ENCODE results near the gene SIN3A. TPM values are rescaled to one million over a fixed set of nuclear protein-coding genes. Genes with fewer than 3 reads are reported as not detected.

The SIN3A gene
- total RNA-seq, 2 donors from 2014 or later: 16.0 to 25.5 TPM

DNA sequence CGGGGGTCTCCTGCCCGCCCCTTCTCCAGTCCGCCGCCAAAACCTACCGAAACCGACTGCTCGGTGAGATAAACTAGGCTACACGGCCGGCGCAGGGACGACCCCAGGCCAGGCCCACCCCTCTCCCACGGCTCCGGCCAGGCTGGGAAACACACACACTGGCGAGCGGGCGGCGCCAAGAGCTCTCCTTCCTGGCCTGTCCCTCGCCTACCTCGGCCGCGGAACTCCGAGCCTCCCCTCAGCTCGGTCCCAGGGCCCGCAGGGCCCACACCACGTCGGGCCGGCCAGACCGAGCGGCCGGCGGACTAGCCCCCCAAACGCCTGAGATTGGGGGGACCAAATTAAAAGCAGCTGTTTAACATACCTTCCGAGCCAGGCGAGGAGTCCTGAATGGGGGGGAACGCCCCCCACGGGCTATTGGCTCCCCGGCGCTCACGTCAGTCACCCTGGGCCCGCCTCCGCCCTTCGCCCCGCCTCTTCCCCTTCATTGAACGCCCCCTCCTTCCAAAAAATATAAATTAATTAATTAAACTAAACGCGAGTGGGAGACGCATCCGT is 4.0 kb upstream of the SIN3A start:
- TF ChIP-seq, protein P1, sequence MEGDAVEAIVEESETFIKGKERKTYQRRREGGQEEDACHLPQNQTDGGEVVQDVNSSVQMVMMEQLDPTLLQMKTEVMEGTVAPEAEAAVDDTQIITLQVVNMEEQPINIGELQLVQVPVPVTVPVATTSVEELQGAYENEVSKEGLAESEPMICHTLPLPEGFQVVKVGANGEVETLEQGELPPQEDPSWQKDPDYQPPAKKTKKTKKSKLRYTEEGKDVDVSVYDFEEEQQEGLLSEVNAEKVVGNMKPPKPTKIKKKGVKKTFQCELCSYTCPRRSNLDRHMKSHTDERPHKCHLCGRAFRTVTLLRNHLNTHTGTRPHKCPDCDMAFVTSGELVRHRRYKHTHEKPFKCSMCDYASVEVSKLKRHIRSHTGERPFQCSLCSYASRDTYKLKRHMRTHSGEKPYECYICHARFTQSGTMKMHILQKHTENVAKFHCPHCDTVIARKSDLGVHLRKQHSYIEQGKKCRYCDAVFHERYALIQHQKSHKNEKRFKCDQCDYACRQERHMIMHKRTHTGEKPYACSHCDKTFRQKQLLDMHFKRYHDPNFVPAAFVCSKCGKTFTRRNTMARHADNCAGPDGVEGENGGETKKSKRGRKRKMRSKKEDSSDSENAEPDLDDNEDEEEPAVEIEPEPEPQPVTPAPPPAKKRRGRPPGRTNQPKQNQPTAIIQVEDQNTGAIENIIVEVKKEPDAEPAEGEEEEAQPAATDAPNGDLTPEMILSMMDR (IDR thresholded peaks at IDR 0.05): no peak
- H3K36me3 ChIP-seq: no peaks in the 10 kb centered on the region
- H3K9me3 ChIP-seq: no peaks in the 10 kb centered on the region
- peak; percentile 90 for DNase-seq (ENCODE audit: low spot score)
- H3K27me3 ChIP-seq: no peaks in the 10 kb centered on the region
- peak overlapping the region; percentile 100 for H3K27ac ChIP-seq
- H3K4me1 ChIP-seq: peaks cover 0 to 21% of the 10 kb centered on the region in 2 donors
- H3K4me3 ChIP-seq: peak overlapping the region; percentile 81 to 88

DNA sequence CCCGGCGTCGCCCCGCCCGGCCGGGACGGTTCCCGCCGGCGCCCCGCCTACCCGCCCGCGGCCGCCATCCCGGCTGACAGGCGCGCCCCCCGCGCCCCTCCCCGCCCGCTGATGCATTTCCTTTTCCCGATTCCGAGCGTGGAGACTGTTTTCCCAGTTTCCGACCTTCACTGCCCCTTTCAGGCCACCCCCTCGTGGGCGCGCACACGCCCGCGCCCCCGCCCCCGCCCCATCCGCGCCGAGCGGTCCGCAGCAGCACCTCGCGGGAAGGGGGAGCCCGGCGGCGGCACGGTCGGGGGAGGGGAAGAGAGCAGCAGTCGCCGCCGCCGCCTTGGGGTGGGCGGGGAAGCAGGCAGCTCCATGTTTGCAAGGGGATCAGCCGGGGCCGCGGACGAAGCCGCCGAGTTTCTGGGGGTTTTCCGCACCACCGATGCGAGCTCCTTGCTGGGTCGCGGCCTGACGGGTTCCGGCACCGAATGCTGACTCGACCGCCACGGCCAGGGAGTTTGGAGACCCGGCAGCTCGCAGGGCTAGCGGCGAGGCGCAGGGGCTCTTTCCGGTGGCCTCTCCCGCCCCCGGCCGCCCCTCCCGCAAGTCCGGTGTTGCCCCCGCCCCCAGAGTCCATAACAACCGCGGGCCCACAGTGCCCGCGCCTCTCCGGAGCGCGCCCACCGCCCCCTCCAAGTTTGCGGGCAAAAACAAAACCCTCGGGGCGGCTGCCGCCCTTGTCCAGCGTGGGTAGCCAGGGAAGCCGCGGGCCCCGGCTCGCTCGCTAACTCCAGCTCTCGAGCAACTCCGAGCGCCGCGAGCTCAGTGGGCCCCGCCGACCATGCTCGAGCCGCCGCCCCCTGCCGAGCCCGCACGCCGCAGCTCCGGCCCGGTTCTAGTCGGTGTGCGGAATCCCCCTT is 3.2 kb upstream of the SIN3A start:
- Histone ChIP-seq H3K4me3 (peak overlapping the region; percentile 81 to 88), H3K27ac (peak overlapping the region; percentile 100), H3K27me3 (no peaks in the 10 kb centered on the region), H3K9me3 (no peaks in the 10 kb centered on the region), H3K36me3 (no peaks in the 10 kb centered on the region), H3K4me1 (peaks cover 0 to 28% of the 10 kb centered on the region in 2 donors)
- DNase-seq (ENCODE audit: low spot score): peak; percentile 70
- TF ChIP-seq, protein P1 (IDR thresholded peaks at IDR 0.05): no peak

DNA sequence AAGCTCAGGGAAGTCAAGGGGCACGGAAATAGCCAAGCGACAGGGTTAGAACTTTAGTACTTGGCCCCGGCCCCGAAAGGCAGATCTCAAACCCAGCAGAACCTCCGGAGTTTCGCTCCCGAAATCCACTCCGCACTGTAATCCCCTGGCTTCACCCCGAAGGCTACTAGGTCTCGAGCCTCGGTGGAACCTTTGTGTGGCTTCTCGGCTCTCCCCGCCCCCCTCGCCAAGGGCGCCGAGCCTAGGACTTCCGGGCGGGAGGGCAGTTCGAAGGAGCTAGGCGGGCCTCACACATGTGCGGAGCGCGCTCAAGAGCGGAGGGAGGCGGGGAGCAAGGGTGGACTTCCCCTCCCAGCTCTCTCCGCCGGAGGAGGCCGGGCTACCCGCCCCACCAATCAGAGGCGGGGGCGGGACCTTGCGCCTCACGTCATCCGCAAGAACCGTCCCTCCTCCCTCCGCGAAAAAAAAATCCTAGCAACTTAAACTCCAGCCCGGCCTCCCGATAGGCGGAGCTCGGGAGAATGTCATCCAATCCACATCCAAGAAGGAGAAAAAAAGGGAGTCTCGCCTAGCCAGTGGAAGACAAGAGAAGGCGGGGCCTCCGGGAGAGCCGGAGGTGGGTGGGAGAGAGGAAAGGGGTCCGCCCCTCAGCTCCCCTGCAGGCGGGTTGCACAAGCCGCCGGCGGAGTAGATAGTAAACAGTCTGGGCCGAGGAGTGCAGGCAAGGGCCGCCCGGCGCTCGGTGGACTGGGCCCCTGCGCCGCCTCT is 2.4 kb upstream of the SIN3A start:
- Histone ChIP-seq H3K4me3 (peak overlapping the region; percentile 81 to 88), H3K27me3 (no peaks in the 10 kb centered on the region), H3K36me3 (no peaks in the 10 kb centered on the region), H3K9me3 (no peaks in the 10 kb centered on the region), H3K4me1 (peaks cover 0 to 36% of the 10 kb centered on the region in 2 donors), H3K27ac (peak overlapping the region; percentile 100)
- DNase-seq (ENCODE audit: low spot score): peak; percentile 99
- TF ChIP-seq, protein P1 (IDR thresholded peaks at IDR 0.05): no peak

DNA sequence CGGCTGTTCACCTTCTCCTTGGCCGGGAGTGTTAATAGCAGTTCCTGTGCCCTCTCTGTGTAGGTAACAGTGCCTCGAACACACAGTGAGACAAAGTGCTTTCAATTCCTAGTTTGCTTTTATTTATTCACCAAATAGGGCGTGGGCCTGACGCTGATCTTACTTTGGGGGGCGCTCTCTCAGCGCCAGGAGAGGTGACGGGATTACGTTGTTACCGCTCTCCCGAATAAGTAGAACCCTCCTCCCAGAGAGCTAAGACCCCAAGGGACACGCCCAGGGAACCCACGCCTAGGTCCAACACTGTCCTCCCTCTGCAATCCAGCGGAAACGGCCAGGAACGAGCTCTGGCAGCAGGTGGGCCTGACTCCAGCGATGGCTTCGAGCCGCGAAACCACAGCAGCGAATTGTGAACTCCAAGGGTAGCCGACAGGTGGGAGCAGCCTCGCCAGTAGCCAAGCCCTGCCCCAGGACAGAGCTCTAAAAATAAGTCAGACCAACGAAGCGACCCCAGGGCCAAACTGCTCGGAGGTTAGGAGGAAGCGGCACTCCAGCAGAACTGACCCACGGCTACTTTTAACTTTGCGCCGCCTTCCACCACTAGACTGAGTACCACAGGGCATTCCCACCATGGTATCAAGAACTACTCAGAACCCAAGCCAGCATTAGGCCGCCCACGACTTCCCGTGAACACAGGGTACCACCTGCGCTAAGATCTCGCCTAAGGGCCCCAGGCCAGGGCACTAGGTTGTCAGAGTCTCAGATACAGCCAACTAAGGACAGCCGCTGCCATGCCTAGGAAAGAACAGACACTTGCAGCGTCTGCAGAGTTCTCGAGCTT is 1.6 kb upstream of the SIN3A start:
- Histone ChIP-seq H3K27ac (peak overlapping the region; percentile 100), H3K4me3 (peak overlapping the region; percentile 50 to 59), H3K36me3 (no peaks in the 10 kb centered on the region), H3K9me3 (no peaks in the 10 kb centered on the region), H3K4me1 (peaks cover 0 to 41% of the 10 kb centered on the region in 2 donors), H3K27me3 (no peaks in the 10 kb centered on the region)
- TF ChIP-seq, protein P1 (IDR thresholded peaks at IDR 0.05): peak in 1 of 2 donors; percentile 34
- DNase-seq (ENCODE audit: low spot score): peak; percentile 68

DNA sequence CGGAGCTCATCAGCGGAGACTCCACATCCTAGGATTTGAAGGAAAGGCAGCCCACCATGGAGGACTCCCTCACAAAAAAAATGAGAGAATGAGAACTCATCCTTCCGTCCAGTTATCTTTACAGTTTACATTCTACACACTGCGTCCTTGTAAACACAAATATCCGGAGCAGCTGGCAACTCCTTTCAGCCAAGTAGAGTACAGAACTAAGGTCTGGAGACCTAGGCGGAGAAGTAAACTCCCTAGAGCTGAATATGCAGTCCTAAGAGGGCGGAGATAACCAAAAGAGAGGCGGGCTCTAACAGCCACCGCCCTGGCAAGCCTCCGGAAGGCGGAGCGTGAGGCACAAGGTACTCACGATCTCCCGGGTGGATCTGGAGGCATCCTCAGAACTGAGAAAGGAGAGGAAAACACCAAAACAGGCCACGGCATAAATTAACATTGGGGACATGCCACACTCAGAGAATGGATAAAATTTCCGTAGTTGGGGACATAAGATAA is 924 bp upstream of the SIN3A start:
- DNase-seq (ENCODE audit: low spot score): peak; percentile 91
- Histone ChIP-seq H3K4me3 (peak overlapping the region; percentile 50 to 59), H3K4me1 (peaks cover 0 to 41% of the 10 kb centered on the region in 2 donors), H3K36me3 (no peaks in the 10 kb centered on the region), H3K9me3 (no peaks in the 10 kb centered on the region), H3K27ac (peak overlapping the region; percentile 100), H3K27me3 (no peaks in the 10 kb centered on the region)
- TF ChIP-seq, protein P1 (IDR thresholded peaks at IDR 0.05): no peak

Data from right atrium auricular region (tissue), 2 donors.